Gastrocnemius medialis (tissue), 4 donors: ENCODE measurements around the gene PDE4B.

Experiments
- POLR2A ChIP-seq, 2 donors: fragments of 450-650 bp; IDR thresholded peaks; one replicate each; pipeline ENCODE4 v1.6.1; 2017; ENCODE audit warnings: antibody characterized with exemption in 2 of 2, mild to moderate bottlenecking in 2 of 2, moderate library complexity in 2 of 2
- TF ChIP-seq, protein P1 (sequence below), 5 experiments: fragments of 450-650 bp in 3 of 5; fragments of 200-600 bp in 2 of 5; sonication (generic) in 2 of 5; IDR thresholded peaks in 4 of 5; conservative IDR thresholded peaks in 1 of 5; 1 replicate in 4 of 5; 2 replicates in 1 of 5; pipeline ENCODE4 v1.5.1; 2016 to 2019; ENCODE audit warnings: antibody characterized with exemption in 5 of 5, mild to moderate bottlenecking in 3 of 5, moderate library complexity in 3 of 5

DNA sequence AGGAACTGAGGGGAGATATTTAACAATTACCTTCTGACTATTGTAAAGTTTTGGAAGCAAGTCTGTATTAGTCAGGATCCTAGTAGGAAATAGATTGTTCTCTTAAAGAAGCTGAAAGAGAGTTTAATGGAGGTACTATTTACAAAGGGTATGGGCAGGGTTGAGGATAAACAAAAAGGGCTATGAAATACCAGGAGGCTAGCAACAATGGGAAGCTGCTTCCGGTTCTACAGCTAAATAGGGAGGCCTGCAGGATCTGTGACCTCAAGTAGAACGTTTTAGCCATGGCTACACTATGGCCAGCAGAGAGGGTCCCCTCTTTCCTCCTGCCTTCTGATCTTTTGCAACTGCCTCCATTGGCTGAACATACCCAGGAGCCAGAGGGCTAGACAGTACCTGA, 117.7 kb downstream of the PDE4B start:
- TF ChIP-seq POLR2A (IDR thresholded peaks at IDR 0.05) = no peak
- TF ChIP-seq, protein P1, sequence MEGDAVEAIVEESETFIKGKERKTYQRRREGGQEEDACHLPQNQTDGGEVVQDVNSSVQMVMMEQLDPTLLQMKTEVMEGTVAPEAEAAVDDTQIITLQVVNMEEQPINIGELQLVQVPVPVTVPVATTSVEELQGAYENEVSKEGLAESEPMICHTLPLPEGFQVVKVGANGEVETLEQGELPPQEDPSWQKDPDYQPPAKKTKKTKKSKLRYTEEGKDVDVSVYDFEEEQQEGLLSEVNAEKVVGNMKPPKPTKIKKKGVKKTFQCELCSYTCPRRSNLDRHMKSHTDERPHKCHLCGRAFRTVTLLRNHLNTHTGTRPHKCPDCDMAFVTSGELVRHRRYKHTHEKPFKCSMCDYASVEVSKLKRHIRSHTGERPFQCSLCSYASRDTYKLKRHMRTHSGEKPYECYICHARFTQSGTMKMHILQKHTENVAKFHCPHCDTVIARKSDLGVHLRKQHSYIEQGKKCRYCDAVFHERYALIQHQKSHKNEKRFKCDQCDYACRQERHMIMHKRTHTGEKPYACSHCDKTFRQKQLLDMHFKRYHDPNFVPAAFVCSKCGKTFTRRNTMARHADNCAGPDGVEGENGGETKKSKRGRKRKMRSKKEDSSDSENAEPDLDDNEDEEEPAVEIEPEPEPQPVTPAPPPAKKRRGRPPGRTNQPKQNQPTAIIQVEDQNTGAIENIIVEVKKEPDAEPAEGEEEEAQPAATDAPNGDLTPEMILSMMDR (IDR thresholded peaks at IDR 0.05 in 4 of 5, conservative IDR thresholded peaks at IDR 0.05 in 1 of 5) = no peak
